Measurements from ENCODE around the gene PHF21A.

PHF21A gene

DNA sequence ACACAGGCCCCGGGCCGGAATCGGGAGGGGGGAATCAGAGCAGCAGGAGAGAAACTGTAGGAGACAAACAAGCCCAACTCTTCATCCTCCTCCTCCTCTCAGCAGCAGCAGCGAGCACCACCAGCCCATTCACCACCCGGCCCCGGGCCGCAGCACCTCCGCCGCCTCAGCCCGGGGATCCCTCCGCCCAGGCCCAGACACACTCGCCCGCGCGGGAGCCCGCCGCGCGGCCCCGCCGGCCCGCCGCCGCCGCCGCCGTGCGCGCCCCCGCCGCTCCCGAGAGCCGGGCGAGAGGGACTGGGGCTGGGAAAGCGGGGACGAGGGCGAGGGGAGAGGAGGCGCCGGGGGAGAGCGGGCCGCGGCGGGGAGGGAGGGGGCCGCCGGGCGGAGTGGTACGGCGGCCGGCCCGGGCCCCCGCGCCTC lies at the start of gene PHF21A:
TSS of gene PHF21A (minus strand) at position 154 of the 423 bp plus-strand sequence. CDS start 37,235 bp downstream, outside the sequence.
- DNase-seq (ENCODE audit: low read depth) = peak; percentile 60

DNA sequence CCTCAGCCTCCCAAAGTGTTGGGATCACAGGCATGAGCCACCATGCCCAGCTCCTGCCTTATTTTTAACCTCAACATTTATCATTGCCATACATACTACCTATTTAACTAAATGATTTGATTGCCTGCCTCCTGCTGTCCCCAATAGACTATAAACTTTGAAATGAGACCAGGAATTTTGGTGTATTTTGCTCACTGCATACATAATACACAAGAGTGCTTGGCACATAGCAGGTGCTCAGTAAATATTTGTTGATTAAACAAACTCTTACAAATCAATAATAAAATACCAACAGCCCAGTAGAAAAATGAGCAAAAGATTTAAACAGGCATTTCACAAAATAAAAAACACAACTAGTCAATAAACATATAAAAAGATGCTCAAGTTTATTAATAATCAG lies 49.5 kb upstream of the PHF21A start:
- DNase-seq (ENCODE audit: low read depth) = no peak

DNA sequence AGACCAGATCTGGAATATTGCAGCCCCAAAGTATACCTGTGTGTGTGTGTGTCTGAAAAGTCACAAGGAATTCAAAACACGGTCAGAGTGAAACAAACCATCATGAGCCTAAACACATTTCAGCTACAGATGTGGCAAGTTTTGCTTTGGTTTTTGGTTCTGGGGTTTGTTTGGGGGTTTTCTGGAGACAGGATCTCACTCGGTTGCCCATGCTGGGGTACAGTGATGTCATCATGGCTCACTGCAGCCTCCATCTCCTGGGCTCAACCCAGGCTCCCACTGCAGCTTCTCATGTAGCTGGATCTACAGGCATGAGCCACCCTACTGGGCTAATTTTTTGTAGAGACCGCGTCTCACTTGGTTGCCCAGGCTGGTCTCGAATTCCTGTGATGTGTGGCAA lies 41.4 kb upstream of the PHF21A start:
- DNase-seq (ENCODE audit: low read depth) = no peak

DNA sequence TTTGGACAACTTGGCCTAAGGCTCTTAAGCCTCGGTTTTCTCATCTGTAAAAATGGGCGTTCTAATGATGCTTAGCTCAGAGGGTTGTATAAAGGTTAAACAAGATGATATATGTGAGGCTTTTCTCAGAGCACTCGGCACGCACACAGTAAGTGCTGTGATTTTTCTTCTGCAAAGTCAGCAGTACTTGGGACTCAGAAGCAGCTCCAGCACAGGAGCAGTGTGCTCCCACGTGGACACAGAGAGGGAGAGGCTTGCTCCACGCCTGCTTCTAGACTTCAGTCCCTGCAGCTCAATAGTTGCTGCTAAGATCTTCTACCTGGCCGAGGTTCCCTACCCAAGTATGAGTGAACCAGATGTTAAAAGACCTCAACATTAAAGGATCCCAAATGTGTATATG lies 39.9 kb upstream of the PHF21A start:
- no peak for DNase-seq (ENCODE audit: low read depth)

DNA sequence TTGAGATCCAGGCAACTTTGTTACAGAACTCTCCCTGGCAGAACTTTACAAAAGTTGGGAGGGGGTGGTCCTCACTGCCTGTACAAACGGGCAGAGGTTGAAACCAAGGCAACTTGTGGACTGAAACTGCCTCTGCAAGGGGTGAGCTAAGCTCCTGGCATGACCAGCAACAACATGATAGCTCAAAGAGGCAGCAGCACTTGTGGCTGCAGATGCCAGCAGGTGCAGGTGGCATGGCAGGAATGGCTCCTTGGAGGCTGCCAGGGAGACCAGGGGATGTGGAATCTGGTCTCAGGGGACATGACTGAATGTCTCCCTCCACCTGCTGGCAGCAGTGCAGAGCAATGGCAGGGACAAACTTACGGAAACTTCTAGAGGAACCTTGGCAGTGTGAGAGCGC lies 38.8 kb upstream of the PHF21A start:
- no peak for DNase-seq (ENCODE audit: low read depth)

DNA sequence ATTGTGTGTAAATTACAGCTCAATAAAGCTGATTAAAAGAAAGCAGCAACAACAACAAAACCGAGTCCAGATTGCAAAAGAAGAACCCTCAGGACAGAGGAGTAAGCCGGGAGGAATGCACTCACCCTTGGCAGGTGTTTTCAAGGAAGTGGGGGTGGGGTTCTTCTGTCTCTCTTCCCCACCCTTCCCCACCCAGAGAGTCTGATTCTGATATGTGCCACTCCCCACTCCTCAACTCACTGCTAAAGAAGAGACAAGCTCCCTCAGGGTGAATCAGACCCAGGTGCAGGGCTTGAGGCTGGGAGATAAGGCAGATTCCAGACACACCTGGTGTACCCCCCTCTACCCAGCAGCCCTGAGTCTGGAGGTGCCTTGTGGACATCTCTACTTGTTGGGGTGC lies 38.4 kb upstream of the PHF21A start:
- DNase-seq (ENCODE audit: low read depth) = no peak

DNA sequence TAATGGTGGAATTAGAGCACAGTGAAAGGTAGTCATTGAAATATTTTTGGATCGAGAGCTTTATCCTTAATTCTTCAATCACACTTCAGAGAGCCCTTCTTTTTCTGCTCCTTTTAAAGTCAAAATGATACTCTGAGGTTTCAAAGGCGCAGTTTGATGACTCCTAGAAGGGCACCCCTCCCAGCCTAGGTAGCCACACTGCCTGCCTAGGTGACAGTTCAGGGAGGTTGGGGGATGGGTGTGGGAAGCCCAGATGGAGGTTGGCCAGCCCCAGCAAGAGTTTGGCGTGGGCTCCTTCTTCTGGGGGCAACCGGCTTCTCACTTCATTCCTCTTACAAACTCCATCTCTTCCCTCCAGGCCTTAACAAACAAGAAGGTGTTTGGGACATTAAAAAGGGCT lies 28.6 kb upstream of the PHF21A start:
- no peak for DNase-seq (ENCODE audit: low read depth)

DNA sequence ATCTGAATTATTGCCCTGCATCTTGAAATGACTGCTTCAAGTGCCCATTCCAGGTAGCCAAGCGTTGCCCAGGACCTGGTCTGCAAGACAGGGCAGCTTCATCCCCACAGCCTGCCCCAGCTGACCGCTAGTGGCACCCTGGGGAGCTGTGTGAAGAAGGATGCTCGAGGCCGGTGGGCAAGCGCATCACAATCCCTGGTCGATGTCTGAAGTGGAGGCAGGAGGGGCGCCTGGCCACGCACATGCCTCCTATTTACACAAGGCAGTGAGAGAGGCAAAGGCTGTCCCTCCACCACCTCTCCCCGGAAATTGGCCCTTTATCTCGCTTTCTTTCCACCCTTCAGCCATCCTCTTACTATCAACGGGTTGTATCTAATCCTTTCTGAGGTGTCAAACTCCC lies 28.1 kb upstream of the PHF21A start:
- DNase-seq (ENCODE audit: low read depth) = no peak

DNA sequence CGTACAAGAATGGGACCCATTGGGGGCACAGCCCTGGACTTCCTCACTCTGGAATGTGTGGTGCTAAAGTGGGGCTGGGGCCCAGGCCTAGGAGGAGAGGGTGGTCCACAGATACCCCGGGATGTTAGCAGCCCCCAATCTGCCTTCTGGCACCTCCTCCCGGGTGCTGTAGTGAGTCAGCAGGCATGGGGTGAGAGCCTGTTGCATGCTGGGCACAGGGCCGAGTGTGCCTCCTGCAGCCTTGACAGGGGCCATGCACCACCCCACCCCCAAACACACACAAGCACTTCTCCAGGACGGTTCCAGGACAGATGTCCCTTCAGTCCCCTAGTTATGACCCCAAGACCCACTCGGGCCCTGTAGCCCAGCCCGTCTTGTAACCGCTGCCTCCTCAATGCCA lies 23.5 kb upstream of the PHF21A start:
- no peak for DNase-seq (ENCODE audit: low read depth)

DNA sequence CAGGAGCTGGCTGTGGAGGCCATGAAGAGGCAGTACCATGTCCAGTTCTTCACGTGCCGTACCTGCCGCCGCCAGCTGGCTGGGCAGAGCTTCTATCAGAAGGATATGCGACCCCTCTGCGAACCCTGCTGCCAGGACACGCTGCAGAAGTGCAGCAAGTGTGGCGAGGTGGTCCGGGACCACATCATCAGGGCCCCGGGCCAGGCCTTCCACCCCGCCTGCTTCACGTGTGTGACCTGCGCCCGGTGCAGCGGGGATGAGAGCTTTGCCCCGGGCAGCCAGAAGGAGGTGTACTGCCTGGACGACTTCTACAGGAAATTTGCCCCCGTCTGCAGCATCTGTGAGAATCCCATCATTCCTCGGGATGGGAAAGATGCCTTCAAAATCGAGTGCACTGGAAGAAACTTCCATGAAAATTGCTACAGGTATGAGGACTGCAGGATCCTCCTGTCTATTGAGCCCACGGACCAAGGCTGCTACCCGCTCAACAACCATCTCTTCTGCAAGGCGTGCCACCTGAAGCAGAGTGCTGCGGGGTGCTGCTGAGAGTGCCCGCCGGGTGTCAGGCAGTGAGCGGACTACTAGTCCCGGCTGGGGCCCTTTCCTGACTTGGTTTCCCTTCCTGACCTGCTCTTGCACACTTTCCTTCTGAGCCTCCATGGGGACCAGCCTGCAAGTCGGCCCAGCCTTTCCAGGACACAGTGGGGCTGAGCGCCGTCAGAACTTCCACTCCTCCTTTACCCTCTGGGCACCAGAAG lies 22.0 kb upstream of the PHF21A start:
- no peak for DNase-seq (ENCODE audit: low read depth)

DNA sequence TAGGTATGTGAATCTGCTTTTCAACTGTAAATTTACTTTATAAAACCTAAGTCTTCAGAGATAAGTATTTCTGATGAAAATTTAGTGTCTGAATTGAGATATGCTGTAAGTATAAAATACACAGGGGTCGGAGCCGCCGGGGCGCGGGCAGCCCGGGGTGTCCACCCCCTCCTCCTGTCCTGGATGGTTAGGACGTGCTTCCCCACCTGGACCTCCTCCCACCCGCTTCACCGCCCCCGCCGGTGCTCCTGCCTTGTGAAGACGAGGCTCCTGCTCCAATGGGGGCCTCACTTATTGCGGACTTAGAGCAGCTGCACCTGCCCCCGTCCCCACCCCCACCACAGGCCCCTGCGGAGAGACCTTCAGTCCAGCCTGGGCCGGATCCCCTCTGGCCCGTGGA lies 21.3 kb upstream of the PHF21A start:
- no peak for DNase-seq (ENCODE audit: low read depth)

DNA sequence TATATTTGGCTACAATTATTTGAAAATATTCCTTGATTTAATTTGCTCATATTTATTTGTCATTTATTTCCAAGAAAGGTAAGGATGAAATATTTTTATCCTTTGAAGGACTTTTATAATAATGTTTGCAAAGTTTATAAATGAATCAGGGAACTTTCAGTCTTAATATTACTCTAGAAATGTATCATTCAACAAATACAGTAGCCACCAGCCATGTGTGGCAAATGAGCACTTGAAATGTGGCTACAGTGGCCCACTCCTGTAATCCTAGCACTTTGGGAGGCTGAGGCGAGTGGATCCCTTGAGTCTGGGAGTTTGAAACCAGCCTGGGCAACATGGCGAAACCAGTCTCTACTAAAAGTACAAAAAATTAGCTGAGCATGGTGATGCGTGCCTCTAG lies 20.3 kb upstream of the PHF21A start:
- DNase-seq (ENCODE audit: low read depth) = no peak

DNA sequence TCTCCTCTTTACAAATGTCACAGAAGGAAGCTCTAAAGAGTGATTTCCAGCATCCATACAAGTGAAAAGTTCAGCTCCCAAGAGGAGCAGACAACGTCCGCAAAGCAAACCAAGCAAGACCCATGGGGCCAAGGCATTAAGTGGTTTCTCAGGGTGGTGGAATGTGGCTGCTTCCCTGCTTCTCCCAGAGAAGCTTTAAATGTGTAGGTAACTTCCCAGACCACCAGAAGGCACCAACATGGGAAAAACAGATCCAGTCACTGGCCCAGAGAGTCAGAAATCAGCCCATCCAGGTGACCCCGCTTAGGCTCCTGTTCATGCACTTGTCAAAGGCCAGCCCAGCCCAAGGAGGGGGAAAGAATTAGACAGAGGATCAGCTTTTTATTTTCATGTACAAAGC lies 13.3 kb upstream of the PHF21A start:
- DNase-seq (ENCODE audit: low read depth) = no peak

DNA sequence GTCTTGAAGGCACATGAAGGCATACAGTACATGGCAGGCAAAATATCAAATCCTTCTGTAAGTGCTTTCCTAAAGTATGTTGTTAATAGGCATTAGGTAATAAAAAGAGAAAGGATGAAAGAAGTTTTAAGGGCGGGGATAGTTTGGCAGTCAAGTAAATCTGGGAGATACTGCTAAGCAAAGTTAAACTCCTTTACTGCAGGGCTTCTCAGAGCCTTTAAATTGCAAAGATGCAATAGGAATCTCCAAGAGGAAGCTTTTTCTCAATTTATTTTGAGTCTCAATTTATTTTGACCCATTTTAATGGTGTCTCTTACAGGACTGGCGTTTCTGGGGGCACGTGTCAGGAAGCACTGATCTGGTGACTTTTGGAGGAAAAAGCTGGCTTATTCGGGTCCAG lies 12.8 kb upstream of the PHF21A start:
- no peak for DNase-seq (ENCODE audit: low read depth)

DNA sequence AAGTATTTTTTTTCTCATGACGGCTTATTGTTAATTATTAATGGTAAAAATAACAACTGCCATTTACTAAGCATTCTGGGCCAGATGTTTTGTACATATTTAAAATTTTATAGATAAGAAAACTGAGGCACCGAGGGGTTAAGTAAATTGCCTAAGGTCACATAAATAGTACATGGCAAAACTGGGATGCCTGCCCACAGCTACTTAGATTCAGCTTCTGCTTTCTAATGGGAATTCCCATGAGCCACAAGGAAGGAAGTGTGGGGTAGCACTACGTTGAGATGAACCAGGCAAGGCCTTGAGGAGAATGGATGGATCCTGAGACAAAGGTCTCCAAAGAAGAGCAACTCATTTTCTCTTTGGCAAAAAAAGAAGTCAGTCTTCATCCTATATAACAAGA lies 11.9 kb upstream of the PHF21A start:
- DNase-seq (ENCODE audit: low read depth) = no peak

DNA sequence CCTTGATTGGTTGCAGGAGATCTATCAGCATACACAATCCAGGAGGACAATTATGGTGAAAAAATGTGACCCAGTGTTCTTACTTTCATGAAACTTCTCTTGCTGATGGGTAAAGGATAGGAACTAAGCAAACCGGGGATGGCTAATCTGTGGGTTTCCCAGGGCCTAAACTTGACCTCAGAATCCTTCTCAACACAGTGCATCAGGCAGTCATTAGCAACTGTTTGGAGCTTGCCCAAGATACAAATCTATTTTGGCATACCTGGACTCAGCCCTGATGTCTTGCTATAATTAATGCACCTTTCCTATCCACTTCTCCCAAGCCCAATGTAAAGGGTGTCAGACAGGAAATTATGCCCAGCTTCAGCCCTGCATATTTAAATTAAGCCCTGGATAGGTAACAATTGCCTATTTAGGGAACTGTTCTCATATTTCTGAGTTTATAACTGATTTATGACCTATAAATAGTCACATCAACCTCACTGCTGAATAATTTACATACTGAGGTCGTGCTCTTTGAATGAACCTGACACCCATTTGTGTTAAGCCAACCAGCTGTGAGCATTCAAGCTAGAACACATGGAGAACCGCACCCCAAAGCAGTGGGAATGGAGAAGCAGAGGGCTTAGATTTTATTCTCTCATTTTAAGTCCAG lies 9.2 kb upstream of the PHF21A start:
- no peak for DNase-seq (ENCODE audit: low read depth)

DNA sequence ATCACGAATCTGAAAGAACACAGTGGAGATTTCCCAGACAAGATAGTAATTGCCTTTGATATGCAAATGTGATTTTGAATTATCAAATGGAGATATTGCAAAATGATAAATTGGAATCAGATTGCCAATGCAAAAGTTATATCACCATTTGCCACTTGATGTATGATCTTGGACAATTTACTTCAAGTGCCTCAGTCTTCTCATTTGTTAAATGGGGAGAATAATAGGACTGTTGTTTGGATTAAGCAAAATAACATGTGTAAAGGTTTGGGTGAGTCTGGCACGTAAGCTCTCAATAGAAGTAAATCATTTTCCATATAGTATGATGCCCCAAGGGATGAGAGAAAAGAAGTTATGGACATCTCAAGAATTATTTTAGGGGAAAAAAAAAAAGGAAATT lies 7.9 kb upstream of the PHF21A start:
- no peak for DNase-seq (ENCODE audit: low read depth)

DNA sequence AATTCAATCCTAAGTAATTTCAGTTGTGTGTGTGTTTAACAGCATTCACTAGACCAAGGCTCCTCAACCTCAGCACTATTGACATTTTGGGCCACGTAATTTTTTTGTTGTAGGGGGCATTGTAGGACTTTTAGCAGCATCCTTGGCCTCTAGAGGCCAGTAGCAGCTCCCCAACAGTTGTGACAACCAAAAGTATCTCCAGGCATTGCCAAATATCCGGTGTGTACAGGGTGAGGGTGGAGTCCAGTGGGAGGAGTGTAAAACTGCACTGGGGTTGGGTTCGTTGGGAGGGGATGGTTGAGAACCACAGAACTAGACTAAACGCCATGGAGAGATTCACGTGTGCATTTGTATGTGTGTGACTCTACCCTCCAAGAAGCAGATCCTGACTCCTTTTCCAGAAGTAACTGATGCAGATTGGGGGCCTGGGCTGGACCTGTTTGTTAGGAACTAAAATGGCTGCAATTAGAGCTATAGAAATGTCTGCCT lies 5.9 kb upstream of the PHF21A start:
- no peak for DNase-seq (ENCODE audit: low read depth)

DNA sequence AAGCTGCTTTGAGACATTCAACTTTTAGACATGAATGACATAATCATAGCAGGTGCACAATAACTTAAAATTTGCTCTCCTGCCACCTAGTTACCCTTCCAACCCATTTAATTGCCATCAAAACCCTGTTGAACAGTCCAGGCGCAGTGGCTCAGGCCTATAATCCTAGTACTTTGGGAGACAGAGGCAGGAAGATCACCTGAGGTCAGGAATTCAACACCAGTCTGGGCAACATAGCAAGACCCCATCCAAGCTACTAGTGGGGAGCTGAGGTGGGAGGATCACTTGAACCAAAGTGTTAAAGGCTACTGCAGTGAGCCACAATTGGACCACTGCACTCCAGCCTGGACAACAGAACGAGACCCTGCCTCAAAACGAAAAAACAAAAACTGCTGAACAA lies 4.0 kb upstream of the PHF21A start:
- DNase-seq (ENCODE audit: low read depth) = no peak

DNA sequence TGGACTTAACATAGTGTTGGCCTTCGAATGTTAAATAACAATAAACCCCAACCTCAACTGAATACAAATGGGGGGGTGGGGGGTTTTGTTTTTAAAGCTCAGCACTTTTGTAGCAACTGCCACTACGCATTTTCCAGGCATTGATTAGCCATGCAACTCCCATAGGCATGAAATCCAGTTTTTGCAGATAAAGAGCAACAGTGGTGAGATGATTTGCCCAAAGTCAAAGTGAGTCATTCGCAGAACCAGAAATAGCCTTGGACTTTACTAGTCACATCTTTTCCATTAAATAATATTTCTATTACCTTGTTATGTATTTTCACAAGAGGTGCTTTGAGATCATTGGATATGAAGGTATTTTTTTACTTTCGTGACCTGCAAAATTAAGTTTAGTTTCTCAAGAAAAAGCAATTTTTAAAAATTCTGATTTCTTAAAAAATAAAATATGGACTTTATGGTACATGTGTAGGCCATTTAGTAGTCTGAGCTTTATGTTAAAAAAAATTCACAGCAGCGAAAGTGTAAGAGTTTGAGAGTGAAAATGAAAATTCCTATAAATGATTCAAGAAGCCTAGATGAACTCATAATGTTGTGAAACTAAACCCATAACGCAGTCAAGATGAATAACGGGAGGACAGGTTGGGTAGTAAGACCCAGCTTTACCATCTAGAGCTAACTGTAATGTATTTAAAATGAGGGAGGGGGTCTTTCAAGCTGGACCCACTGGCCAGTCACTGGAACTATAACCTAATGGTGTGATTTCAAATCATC lies 1.9 kb upstream of the PHF21A start:
- DNase-seq (ENCODE audit: low read depth) = no peak

DNA sequence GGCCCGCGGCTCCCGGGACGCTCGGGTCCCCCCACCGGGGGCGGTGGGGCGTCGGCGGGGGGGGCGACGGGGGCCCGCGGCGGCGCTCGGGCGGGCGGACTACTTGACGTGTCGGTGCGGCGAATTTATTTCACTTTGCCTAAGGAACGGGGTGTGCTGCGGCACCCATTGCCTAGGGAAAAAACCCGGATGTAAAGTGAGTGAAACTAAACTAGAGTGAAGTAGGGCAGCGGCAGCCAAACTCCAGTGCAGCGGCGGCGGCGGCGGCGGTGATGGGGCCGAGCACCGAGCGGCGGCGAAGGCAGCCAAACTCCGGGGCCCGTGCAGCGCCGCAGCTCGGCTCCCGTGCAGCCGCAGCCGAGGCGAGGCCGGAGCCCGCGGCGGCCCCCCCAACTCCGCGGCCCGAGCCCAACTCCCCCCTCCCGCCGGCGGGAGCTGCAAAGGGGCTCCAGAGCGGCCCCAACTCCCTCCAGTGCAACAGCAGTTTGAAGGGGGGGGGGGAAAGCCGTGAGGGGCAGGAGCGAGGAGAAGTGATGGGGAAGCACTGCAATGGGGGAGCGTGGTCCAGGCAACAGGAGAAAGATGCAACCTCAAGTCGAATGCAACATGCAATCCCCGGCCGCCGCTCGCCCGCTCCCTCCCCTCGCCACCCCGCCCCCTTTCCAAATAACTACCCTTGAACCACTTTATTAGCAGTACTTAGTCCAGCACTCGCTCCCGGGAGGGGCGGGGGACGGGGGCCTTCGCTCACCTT lies 647 bp upstream of the PHF21A start:
- DNase-seq (ENCODE audit: low read depth) = peak; percentile 63
